Measurements from ENCODE around the gene CLEC9A. TPM values are rescaled to one million over a fixed set of nuclear protein-coding genes. Genes with fewer than 3 reads are reported as not detected.

The CLEC9A gene
- total RNA-seq, 1 experiment from 2014 or later = not detected

DNA sequence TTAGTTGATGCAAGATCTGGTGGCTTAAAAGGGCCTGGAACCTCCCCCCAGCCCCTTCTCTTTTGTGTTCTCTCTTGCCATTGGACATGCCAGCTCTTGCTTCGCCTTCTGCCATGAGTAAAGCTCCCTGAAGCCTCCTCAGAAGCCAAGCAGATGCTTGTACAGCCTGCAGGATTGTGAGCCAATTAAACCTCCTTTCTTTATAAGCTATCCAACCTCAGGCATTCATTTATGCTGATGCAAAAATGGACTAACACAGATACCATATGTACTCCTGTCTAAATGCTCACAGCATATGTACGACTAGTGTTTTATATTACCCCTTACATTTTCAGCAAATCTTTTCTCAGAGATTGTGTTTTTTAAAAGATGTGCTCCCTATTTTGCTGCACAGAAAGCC lies 41.6 kb downstream of the CLEC9A start:
- no peak overlapping the region for H3K4me3 ChIP-seq
- peaks cover 3% of the 10 kb centered on the region; the same call in 1 of the 2 replicates for H3K27me3 ChIP-seq (replicated peaks)
- no peak for DNase-seq (ENCODE audit: low read depth in 1 of 2, low spot score in 2 of 2)
- H3K4me1 ChIP-seq (replicated peaks) = peaks cover 10% of the 10 kb centered on the region
- no peaks in the 10 kb centered on the region for H3K36me3 ChIP-seq
- no peak overlapping the region for H3K27ac ChIP-seq
- H3K9me3 ChIP-seq (replicated peaks) = no peaks in the 10 kb centered on the region

GRCh38 chr12:10073261-10073660 lies 42.8 kb downstream of the CLEC9A start:
- H3K27me3 ChIP-seq (replicated peaks) = peaks cover 3% of the 10 kb centered on the region
- no peak overlapping the region for H3K4me3 ChIP-seq
- H3K9me3 ChIP-seq (replicated peaks) = no peaks in the 10 kb centered on the region
- DNase-seq (ENCODE audit: low read depth in 1 of 2, low spot score in 2 of 2) = no peak
- H3K27ac ChIP-seq = no peak overlapping the region
- H3K4me1 ChIP-seq (replicated peaks) = peaks cover 10% of the 10 kb centered on the region
- H3K36me3 ChIP-seq = no peaks in the 10 kb centered on the region

DNA sequence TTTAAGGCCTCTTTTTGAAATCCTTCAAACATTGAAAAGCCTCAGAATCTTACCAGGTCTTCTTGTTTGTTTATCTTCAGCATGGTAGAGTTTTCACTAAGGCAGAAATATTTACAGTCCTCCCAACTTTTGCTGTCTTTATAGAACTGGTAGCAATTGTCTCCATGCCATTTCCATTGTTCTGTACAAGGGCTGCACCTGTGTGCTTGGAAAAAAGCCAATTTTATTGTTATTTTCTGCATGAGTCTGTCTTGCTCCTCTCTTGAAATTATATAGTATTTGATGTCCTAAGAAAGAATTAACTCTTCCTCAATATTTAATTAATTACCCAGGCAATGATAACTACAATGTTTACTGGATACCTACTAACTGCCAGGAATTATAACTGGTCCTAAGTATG lies 45.0 kb downstream of the CLEC9A start:
- Histone ChIP-seq H3K27ac (no peak overlapping the region), H3K9me3 (replicated peaks) (no peaks in the 10 kb centered on the region), H3K36me3 (no peaks in the 10 kb centered on the region), H3K4me3 (no peak overlapping the region), H3K27me3 (replicated peaks) (no peaks in the 10 kb centered on the region; the same call in none of the 2 replicates), H3K4me1 (replicated peaks) (no peaks in the 10 kb centered on the region)
- DNase-seq (ENCODE audit: low read depth in 1 of 2, low spot score in 2 of 2) = no peak

DNA sequence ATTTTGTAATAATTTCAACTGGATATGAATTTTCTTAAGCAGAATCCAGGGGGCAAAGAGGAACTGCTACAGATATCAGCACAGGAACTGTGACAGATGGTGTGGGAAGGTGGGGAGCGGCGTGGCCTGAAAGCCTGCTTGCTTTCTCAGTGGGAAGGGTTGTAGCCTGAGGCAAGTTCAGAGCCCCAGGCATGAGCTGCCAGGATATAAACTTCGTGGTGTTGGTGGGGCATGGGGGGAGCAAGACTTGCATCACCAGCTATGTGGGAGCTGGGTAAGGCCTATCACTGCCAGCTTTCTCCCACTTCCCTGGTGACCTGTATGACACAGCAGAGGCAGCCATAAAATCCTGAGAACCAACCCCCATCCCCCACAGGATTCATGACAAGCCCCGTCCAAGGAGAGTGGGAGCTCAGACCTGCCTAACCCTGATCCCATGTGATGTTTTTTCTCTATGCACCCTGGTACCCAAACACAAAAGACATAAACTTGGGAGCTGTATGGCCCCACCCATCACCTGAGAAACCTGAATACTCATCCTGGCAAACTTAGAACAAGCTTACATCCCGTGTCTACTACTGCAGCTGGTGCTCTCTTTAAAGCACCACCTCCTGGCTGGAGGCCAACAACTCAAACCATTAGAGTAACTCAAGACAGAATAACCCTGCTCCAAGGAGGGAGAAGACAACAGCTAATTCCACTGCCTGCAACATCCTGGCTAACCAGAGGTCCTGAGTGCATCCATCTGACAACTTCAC lies 51.8 kb downstream of the CLEC9A start:
- DNase-seq (ENCODE audit: low read depth in 1 of 2, low spot score in 2 of 2) = no peak
- Histone ChIP-seq H3K36me3 (no peaks in the 10 kb centered on the region), H3K4me1 (replicated peaks) (no peaks in the 10 kb centered on the region), H3K27me3 (replicated peaks) (no peaks in the 10 kb centered on the region; the same call in 1 of the 2 replicates), H3K4me3 (no peak overlapping the region), H3K27ac (no peak overlapping the region), H3K9me3 (replicated peaks) (no peaks in the 10 kb centered on the region)

- no peaks in the 10 kb centered on the region for H3K4me1 ChIP-seq (replicated peaks)
- no peaks in the 10 kb centered on the region for H3K27me3 ChIP-seq (replicated peaks)
- no peaks in the 10 kb centered on the region for H3K36me3 ChIP-seq
- H3K27ac ChIP-seq = no peak overlapping the region
- H3K4me3 ChIP-seq = no peak overlapping the region
- H3K9me3 ChIP-seq (replicated peaks) = no peaks in the 10 kb centered on the region
- DNase-seq (ENCODE audit: low read depth in 1 of 2, low spot score in 2 of 2) = no peak
Observed at GRCh38 chr12:10084733-10085132, 54.3 kb downstream of the CLEC9A start.

GRCh38 chr12:10086387-10086786 lies 55.9 kb downstream of the CLEC9A start:
- Histone ChIP-seq H3K36me3 (no peaks in the 10 kb centered on the region), H3K27ac (no peak overlapping the region), H3K4me3 (no peak overlapping the region), H3K27me3 (replicated peaks) (0 out of 2 replicates have a peak, but pooled peaks cover 1% of the 10 kb centered on the region), H3K9me3 (replicated peaks) (no peaks in the 10 kb centered on the region), H3K4me1 (replicated peaks) (no peaks in the 10 kb centered on the region)
- no peak for DNase-seq (ENCODE audit: low read depth in 1 of 2, low spot score in 2 of 2)

- H3K36me3 ChIP-seq = no peaks in the 10 kb centered on the region
- H3K4me3 ChIP-seq = no peak overlapping the region
- no peaks in the 10 kb centered on the region for H3K9me3 ChIP-seq (replicated peaks)
- H3K27ac ChIP-seq = no peak overlapping the region
- 0 out of 2 replicates have a peak, but pooled peaks cover 2% of the 10 kb centered on the region for H3K27me3 ChIP-seq (replicated peaks)
- DNase-seq (ENCODE audit: low read depth in 1 of 2, low spot score in 2 of 2) = no peak
- no peaks in the 10 kb centered on the region for H3K4me1 ChIP-seq (replicated peaks)
Observed at GRCh38 chr12:10088031-10088430, 57.5 kb downstream of the CLEC9A start.

DNA sequence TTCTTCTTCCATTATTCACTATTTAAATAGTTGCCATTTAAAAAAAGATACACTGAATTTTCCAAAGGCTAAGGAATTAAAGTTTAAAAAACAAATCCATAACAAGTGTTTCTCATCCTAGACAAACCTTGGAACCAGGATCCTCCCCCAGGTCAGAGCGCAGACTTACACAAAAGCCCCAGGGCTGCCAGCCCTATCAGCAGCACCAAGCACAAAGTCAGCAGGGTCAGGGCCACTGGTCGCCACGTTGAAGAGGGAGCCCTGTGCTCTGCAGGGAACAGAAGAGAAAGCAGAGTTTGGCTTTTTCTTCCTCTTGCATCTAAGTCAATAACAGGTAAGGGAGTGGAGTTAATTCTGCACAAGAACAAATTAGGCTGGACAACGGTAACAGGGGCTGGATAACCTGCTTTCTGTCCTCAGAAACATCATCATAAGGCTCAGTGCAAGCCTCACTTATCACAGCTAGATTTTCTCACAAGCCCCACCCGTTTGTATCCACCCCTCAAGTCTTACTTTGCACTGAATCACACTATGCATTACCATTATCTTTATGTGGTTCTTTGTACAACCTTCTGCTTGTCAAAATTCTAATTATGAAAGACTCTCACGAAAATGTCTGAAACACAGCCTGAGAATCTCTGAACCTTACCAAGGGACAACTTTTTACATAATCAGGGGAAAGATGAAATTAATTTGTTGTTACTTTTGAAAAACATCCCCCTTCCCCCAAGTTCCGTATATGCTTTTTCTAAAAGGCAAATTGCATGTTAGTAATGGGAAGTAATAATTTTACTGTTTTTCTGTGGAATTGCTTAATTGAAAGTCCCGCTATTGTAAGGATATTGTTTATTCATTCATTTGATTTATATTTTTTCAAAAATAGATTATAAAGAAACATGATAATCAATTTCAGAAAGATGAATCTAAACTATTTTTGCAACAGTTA lies 58.7 kb downstream of the CLEC9A start:
- H3K9me3 ChIP-seq (replicated peaks) = no peaks in the 10 kb centered on the region
- H3K27ac ChIP-seq = no peak overlapping the region
- 0 out of 2 replicates have a peak, but pooled peaks cover 2% of the 10 kb centered on the region for H3K27me3 ChIP-seq (replicated peaks)
- no peaks in the 10 kb centered on the region for H3K4me1 ChIP-seq (replicated peaks)
- no peaks in the 10 kb centered on the region for H3K36me3 ChIP-seq
- no peak for DNase-seq (ENCODE audit: low read depth in 1 of 2, low spot score in 2 of 2)
- H3K4me3 ChIP-seq = no peak overlapping the region

GRCh38 chr12:10094646-10095395 lies 64.3 kb downstream of the CLEC9A start:
- H3K9me3 ChIP-seq (replicated peaks) = no peaks in the 10 kb centered on the region; the same call in 1 of the 2 replicates
- 0 out of 2 replicates have a peak, but pooled peaks cover 2% of the 10 kb centered on the region for H3K27me3 ChIP-seq (replicated peaks)
- no peaks in the 10 kb centered on the region for H3K4me1 ChIP-seq (replicated peaks)

GRCh38 chr12:10095971-10096370 lies 65.5 kb downstream of the CLEC9A start:
- Histone ChIP-seq H3K27me3 (replicated peaks) (0 out of 2 replicates have a peak, but pooled peaks cover 2% of the 10 kb centered on the region), H3K4me3 (no peak overlapping the region), H3K36me3 (no peaks in the 10 kb centered on the region), H3K4me1 (replicated peaks) (no peaks in the 10 kb centered on the region), H3K27ac (no peak overlapping the region), H3K9me3 (replicated peaks) (no peaks in the 10 kb centered on the region; the same call in 1 of the 2 replicates)
- DNase-seq (ENCODE audit: low read depth in 1 of 2, low spot score in 2 of 2) = no peak

More at GRCh38 chr12:10094646-10095395, 64.3 kb downstream of the CLEC9A start:
- Histone ChIP-seq H3K4me3 (no peak overlapping the region), H3K36me3 (no peaks in the 10 kb centered on the region), H3K27ac (no peak overlapping the region)
- no peak for DNase-seq (ENCODE audit: low read depth in 1 of 2, low spot score in 2 of 2)

DNA sequence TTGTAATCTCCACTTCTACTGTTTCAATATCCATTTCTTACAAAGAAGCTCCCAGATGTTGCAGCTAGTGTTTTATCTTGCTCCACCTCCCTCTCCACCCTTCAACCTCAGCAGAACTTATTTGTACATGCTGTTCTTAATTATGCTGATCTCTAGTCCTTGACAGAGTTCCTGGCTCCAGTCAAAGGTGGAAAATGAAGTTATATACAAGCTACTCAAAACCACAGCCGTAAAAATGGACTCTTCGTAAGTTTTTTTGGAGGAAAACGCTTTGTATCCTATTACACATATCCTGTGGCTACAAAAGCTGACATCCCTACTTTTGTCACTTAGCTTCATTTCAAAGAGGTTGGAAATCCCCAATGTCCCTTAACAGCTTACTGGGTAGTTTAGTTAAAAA lies 67.0 kb downstream of the CLEC9A start:
- H3K4me1 ChIP-seq (replicated peaks) = no peaks in the 10 kb centered on the region
- no peak overlapping the region for H3K27ac ChIP-seq
- no peak for DNase-seq (ENCODE audit: low read depth in 1 of 2, low spot score in 2 of 2)
- no peak overlapping the region for H3K4me3 ChIP-seq
- no peaks in the 10 kb centered on the region; the same call in 1 of the 2 replicates for H3K9me3 ChIP-seq (replicated peaks)
- no peaks in the 10 kb centered on the region for H3K27me3 ChIP-seq (replicated peaks)
- H3K36me3 ChIP-seq = no peaks in the 10 kb centered on the region

GRCh38 chr12:10098791-10099190 lies 68.3 kb downstream of the CLEC9A start, which contains the start of gene CLEC1A:
Gene CLEC1A, minus strand, starts transcription at chr12:10098985. Its CDS starts 63 bp downstream, at chr12:10098922.
- Histone ChIP-seq H3K27me3 (replicated peaks) (no peaks in the 10 kb centered on the region), H3K4me1 (replicated peaks) (no peaks in the 10 kb centered on the region), H3K9me3 (replicated peaks) (no peaks in the 10 kb centered on the region; the same call in 1 of the 2 replicates), H3K36me3 (no peaks in the 10 kb centered on the region), H3K4me3 (no peak within 1 kb of the TSS), H3K27ac (no peak within 1 kb of the TSS)
- DNase-seq (ENCODE audit: low read depth in 1 of 2, low spot score in 2 of 2) = no peak

- H3K27ac ChIP-seq = no peak overlapping the region
- H3K9me3 ChIP-seq (replicated peaks) = no peaks in the 10 kb centered on the region; the same call in 1 of the 2 replicates
- H3K27me3 ChIP-seq (replicated peaks) = no peaks in the 10 kb centered on the region
- no peaks in the 10 kb centered on the region for H3K4me1 ChIP-seq (replicated peaks)
- no peak overlapping the region for H3K4me3 ChIP-seq
- DNase-seq (ENCODE audit: low read depth in 1 of 2, low spot score in 2 of 2) = no peak
- H3K36me3 ChIP-seq = no peaks in the 10 kb centered on the region
Observed at GRCh38 chr12:10101042-10101579, 70.6 kb downstream of the CLEC9A start.

Data from SJSA1 (cell line).